ENCODE results near the gene DUSP1. TPM values are rescaled to one million over a fixed set of nuclear protein-coding genes. Genes with fewer than 3 reads are reported as not detected.
"Not testable (repeated sequence)": the region's sequence is repeated elsewhere in the genome, so short reads cannot be mapped to it uniquely, and the experiment has no call there.

The DUSP1 gene
- total RNA-seq, 4 donors from 2014 or later, result 1,645 to 2,968 (median 1,824) TPM

DNA sequence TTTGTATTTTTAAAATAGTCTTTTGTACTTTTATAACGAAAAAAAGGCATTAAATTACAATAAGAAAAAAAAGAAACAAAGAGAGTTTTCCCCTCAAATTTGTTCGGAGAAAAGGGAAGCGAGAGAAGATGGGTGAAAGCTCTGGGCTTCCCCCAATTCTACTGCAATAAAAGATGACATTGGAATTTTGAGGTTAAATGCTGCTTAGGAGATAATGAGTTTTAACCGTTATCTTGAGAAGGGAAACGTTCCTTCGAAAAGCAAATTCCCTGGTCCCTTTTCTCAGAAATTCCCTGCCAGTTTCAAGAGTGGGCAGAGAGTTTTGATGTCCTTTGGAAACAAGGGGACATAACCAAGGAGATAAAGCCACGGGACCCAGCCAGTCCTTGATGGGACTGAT, 44.6 kb upstream of the DUSP1 start:
- TF ChIP-seq, protein P1, sequence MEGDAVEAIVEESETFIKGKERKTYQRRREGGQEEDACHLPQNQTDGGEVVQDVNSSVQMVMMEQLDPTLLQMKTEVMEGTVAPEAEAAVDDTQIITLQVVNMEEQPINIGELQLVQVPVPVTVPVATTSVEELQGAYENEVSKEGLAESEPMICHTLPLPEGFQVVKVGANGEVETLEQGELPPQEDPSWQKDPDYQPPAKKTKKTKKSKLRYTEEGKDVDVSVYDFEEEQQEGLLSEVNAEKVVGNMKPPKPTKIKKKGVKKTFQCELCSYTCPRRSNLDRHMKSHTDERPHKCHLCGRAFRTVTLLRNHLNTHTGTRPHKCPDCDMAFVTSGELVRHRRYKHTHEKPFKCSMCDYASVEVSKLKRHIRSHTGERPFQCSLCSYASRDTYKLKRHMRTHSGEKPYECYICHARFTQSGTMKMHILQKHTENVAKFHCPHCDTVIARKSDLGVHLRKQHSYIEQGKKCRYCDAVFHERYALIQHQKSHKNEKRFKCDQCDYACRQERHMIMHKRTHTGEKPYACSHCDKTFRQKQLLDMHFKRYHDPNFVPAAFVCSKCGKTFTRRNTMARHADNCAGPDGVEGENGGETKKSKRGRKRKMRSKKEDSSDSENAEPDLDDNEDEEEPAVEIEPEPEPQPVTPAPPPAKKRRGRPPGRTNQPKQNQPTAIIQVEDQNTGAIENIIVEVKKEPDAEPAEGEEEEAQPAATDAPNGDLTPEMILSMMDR (IDR thresholded peaks at IDR 0.05), result no peak
- ATAC-seq (ENCODE audit: low FRiP score) (no peak), DNase-seq (ENCODE audit: low spot score) (no peak)

DNA sequence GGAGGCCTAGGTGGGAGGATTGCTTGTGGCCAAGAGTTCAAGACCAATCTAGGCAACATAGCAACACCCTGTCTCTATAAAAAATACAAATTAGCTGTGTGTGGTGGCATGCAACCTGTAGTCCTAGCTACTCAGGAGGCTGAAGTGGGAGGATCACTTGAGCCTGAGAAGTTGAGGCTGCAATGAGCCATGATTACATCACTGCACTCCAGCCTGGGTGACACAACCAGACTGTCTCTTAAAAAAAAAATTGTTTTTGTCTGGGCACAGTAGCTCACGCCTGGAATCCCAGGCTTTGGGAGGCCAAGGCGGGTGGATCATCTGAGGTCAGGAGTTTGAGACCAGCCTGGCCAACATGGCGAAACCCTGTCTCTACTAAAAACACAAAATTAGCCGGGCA, 40.0 kb upstream of the DUSP1 start:
- DNase-seq (ENCODE audit: low spot score); ATAC-seq (ENCODE audit: low FRiP score): not testable (repeated sequence)

DNA sequence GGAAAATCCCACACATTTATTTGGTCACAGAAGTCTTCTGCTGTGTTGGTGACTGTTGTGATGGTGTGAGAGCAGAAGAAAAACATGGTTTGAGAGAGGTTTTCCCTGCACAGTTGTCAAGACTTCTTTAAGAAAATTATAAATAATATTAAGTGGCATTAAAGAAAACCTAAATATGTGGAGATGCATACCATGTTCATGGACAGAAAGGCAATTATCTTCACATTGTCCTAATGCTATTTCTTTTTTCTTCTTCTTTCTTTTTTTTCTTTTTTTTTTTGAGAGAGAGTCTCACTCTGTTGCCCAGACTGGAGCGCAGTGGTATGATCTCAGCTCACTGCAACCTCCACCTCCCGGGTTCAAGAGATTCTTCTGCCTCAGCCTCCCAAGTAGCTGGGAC, 38.8 kb upstream of the DUSP1 start:
- DNase-seq (ENCODE audit: low spot score) (no peak), ATAC-seq (ENCODE audit: low FRiP score) (no peak)
- TF ChIP-seq, protein P1 (IDR thresholded peaks at IDR 0.05), result no peak

DNA sequence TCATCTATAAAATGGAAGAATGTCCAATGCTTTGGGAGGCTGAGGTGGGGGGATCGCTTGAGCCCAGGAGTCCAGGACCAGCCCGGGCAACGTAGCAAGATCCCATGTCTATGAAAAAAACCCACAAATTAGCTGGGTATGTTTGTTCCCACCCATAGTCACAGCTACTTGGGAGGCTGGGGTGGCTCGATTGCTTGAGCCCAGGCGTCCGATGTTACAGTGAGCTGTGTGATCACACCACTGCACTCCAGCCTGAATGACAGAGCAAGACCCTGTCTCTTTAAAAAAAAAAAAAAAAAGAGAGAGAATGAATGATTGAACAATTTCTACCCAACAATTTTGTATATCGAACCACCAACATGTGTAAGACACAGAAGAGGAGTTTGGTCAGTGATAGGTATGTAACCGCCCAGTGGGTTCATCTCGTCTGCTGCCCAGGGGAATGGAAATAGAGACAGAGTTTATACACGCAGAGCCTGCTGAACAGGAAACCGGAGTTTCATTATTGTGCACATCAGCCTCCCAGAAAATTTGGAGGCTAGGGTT, 36.8 kb upstream of the DUSP1 start:
- TF ChIP-seq, protein P1 (IDR thresholded peaks at IDR 0.05), result no peak
- DNase-seq (ENCODE audit: low spot score) (no peak), ATAC-seq (ENCODE audit: low FRiP score) (no peak)

DNA sequence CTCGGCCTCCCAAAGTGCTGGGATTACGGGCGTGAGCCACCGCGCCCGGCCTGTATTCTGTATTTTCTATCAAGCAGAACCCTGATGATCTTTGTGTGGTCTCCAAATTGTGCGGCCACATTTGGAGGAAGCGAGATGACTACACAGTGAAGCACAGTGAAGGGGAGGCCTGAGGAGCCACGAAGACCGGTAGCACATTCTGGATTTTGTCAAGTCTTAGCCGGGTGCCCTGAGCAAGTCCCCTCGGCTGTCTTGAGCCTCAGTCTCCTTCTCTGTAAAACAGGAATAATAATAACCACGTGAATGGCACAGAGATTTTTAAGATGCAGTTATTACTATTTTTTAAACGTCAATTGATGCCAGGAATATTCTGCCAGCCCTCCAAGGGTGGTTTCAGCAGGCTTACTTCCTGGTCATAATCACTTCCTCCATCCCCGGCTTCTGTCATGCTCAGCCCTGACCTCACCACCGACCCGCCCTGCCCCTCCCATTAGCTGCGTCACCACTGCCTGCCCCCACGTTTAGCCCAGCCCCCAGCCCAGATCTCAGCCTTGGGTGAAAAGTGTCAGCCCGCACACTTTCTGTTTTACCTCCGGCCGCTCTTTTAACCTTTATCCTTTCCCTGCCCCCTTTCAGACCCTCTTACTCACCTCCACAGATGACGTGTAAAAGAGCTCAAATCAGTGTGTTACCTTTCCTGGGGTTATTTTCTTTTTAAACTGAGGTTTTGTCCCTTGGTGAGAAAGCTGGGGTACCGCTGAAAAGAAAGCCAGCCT, 36.1 kb upstream of the DUSP1 start:
- TF ChIP-seq, protein P1 (IDR thresholded peaks at IDR 0.05), result no peak
- peak; percentile 80 for DNase-seq (ENCODE audit: low spot score)
- ATAC-seq (ENCODE audit: low FRiP score), result peak; percentile 96

DNA sequence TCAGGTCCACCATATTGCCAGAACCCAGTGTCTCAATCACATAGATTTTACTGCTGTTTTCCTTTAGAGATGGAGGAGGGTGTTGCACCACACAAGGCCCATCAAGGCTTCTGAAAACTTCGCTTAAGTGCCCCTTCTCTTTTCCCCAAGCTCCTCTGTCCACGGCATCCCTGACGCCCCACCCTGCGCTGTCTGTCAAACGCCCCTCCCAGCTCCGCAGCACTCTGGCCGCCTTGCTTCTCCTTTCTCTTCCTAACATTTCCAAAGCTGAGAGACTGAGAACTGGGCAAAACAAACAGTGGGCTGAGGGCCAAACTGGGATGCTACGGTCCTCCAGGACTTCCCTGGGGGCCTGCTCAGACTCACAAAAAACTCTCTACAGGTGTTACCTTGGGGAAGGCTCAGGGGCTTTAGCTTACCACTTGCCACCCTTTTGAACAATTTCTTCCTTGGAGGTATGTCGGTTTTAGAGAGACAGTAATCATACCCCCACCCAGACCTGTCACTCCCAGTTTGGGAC, 34.8 kb upstream of the DUSP1 start:
- no peak for DNase-seq (ENCODE audit: low spot score)
- ATAC-seq (ENCODE audit: low FRiP score), result no peak
- TF ChIP-seq, protein P1 (IDR thresholded peaks at IDR 0.05), result no peak

DNA sequence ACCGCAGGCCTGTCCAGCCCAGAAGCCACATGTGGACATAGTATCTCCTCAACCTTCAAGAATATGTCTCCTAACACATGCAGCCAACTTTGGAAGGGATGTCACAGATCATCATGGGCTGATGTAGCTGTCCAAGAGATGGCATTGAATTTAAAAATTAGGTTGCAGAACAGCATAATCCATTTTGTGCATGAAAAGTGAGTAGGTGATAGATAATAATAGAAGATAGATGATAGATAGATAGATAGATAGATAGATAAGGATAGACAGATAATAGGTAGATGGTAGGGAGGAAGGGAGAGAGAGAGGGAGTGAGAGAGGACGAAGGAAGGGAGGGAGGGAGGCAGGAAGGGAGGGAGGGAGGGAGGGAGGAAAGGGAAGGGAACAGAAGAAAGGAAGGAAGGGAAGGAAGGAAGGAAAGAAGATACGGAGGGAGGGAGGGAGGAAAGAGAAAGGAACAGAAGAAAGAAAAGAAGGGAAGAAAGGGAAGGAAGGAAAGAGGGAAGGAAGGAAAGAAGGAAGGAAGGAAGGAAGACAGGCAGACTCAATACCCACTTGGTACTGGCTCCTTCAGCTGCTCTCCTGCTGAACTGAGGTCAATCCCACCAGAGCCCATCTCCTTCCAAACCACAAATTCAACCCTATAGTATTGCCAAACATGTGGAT, 34.2 kb upstream of the DUSP1 start:
- no peak for DNase-seq (ENCODE audit: low spot score)
- TF ChIP-seq, protein P1 (IDR thresholded peaks at IDR 0.05), result no peak
- ATAC-seq (ENCODE audit: low FRiP score), result no peak

Measured in omental fat pad (tissue), 4 donors.